HG02588 (cell line): Measurements from ENCODE around the gene MMP19.

Experiments
- ATAC-seq: cut with Tn5 transposase; IDR thresholded peaks from one replicate; pipeline ENCODE4 v1.9.1; 2021; ENCODE audit warnings: mild to moderate bottlenecking, moderate library complexity; ENCODE audit not compliant: unreplicated experiment

Gene MMP19

GRCh38 chr12:55816881-55817344 is 25.8 kb downstream of the MMP19 start:
- ATAC-seq = no peak

- ATAC-seq = no peak
These were observed 27.3 kb downstream of the MMP19 start for GRCh38 chr12:55815473-55815872.

GRCh38 chr12:55814257-55814656 is 28.5 kb downstream of the MMP19 start:
- no peak for ATAC-seq

- ATAC-seq = no peak
These were observed 30.6 kb downstream of the MMP19 start for GRCh38 chr12:55812088-55812487.

- no peak for ATAC-seq
These were observed 33.5 kb downstream of the MMP19 start for GRCh38 chr12:55809274-55809673.

- no peak for ATAC-seq
These were observed 35.8 kb downstream of the MMP19 start for GRCh38 chr12:55806982-55807381.

GRCh38 chr12:55797550-55797949 is 45.2 kb downstream of the MMP19 start:
- no peak for ATAC-seq

- no peak for ATAC-seq
These were observed 45.7 kb downstream of the MMP19 start for GRCh38 chr12:55797068-55797467.

- ATAC-seq = no peak
These were observed 46.8 kb downstream of the MMP19 start for GRCh38 chr12:55795950-55796349.

GRCh38 chr12:55789893-55790292 is 52.8 kb downstream of the MMP19 start:
- ATAC-seq = no peak

- ATAC-seq = no peak
These were observed 53.6 kb downstream of the MMP19 start for GRCh38 chr12:55789171-55789570.

GRCh38 chr12:55788546-55788945 is 54.2 kb downstream of the MMP19 start:
- ATAC-seq = no peak
